WTC11 (cell line): ENCODE data around the gene SYNC.

Experiments used
- TF ChIP-seq, protein P1 (sequence below): fragments of 200-600 bp; IDR thresholded peaks from 2 replicates; pipeline ENCODE4 v1.8.0; 2022; ENCODE audit warnings: antibody characterized with exemption
- TF ChIP-seq, protein P2 (sequence below): sonication (generic); formaldehyde crosslinking; IDR thresholded peaks from 2 replicates; pipeline ENCODE4 v1.8.1; 2023; ENCODE audit warnings: mild to moderate bottlenecking, missing genetic modification reagents, moderate library complexity

DNA sequence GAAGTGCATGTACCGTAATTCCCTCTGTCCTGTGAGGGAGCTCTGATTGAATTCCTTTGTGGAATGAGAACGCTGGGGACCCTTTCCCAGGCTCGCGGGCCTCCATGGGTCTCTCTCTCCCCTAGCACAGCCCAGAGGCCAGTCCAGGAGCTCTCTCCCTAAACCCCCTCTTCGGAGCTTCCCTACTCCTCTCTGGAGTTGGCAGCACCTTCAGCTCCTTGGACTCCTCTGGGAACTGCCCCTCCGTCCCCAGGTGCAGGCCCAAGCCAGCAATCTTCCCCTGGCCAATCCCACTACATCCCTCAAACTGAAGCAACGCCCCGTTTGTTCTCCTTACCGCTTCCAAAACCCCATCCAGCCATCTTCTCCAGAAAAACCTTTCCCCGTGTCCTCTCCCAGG lies 10.5 kb upstream of the SYNC start:
- TF ChIP-seq, protein P1, sequence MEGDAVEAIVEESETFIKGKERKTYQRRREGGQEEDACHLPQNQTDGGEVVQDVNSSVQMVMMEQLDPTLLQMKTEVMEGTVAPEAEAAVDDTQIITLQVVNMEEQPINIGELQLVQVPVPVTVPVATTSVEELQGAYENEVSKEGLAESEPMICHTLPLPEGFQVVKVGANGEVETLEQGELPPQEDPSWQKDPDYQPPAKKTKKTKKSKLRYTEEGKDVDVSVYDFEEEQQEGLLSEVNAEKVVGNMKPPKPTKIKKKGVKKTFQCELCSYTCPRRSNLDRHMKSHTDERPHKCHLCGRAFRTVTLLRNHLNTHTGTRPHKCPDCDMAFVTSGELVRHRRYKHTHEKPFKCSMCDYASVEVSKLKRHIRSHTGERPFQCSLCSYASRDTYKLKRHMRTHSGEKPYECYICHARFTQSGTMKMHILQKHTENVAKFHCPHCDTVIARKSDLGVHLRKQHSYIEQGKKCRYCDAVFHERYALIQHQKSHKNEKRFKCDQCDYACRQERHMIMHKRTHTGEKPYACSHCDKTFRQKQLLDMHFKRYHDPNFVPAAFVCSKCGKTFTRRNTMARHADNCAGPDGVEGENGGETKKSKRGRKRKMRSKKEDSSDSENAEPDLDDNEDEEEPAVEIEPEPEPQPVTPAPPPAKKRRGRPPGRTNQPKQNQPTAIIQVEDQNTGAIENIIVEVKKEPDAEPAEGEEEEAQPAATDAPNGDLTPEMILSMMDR, result no peak
- TF ChIP-seq, protein P2, sequence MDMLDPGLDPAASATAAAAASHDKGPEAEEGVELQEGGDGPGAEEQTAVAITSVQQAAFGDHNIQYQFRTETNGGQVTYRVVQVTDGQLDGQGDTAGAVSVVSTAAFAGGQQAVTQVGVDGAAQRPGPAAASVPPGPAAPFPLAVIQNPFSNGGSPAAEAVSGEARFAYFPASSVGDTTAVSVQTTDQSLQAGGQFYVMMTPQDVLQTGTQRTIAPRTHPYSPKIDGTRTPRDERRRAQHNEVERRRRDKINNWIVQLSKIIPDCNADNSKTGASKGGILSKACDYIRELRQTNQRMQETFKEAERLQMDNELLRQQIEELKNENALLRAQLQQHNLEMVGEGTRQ, result no peak
